ENCODE measurements around the gene CXCR1. TPM values are rescaled to one million over a fixed set of nuclear protein-coding genes. Genes with fewer than 3 reads are reported as not detected.
A peak's percentile ranks its signal among the peaks of the same experiment; 100 is the strongest.

The CXCR1 gene
- total and polyA plus RNA-seq, 2 of the 4 experiments (the other 2 are of a cell fraction), result not detected

DNA sequence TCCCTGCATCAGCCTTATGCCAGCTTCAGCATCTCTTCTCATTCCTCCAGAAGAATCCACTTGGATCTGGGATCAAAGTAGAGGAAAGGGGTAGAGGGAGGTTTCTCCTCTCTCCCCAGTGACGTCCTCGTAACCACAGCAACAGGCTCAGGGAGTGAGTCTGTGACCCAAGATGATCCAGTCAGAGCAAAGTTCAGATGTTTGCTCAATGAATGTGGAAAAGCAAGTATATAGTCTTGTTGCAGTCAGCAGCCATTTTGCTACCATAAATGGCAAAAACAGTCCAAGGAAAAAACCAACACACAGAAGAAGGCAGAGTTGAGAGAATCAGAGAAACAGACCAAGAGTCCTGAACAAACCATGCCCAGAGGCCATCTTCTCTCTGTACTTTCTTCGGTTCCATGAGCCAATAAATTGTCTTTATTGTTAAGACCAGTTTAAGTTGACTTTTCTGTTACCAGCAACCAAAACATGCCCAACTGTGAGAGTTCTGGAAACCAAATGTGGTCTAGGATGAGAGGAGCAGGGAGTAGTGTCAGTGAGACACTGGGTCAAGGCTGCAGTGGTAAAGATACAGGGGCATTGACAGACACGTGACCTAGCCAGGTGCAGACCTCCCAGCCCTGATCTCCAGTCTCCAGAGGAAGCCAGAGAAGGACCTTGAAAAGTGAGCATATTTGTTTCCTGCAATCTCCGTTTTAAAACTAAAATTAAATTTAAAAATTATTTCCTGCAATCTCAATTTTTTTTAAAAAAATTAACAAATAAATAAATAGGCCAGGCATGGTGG lies 3.2 kb upstream of the CXCR1 start (continued):
- no peak for TF ChIP-seq RFX5 (IDR thresholded peaks at IDR 0.05; ENCODE audit: low read depth, low read length)

DNA sequence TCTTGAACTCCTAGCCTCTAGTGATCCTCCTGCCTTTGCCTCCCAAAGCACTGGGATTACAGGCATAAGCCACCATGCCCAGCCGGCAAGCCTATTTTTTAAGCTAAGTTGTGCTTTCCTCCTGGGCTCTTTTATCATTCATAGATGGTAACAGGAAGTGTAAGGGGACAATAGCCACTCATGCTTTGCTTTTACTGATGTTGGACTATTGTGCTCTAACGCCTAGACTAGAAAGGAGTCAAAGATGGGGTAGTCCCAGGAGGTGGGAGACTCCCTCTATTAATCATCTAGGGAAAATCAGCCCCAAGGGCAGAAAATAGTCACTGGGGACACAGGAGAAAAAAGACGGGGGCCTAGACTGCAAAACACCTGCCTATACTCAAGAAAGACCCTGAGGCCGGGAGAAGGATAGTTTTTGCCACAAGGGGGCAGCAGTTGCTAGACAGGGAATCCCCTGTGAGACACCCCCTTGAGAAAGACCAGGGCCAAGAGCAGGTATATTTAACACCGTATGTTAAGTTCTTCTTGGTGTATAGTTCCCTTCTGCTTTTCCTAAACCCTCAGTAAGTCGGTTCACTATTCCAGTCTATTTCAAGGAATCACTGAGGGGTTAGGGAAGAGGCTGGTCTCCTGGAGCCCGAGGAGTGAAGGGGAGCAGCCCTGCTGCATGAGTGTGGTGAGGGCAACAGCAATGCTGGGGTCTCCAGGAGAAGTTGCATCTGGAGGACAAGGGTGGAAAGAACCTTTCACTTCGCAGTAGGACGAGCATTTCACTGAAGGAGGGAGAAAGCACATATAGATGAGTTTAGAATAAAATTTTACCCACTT lies 2.1 kb upstream of the CXCR1 start:
- no peak overlapping the region for H3K4me2 ChIP-seq (ENCODE audit: low read depth, low read length)
- POLR2A ChIA-PET (ENCODE audit: unreplicated experiment), result no interaction called here
- H4K91ac ChIP-seq (ENCODE audit: insufficient read depth, low read depth, low read length), result no peak overlapping the region
- peaks cover 35% of the 10 kb centered on the region for H3K27me3 ChIP-seq (ENCODE audit: control insufficient read depth, insufficient read depth, low read length)
- TF ChIP-seq, protein P1, sequence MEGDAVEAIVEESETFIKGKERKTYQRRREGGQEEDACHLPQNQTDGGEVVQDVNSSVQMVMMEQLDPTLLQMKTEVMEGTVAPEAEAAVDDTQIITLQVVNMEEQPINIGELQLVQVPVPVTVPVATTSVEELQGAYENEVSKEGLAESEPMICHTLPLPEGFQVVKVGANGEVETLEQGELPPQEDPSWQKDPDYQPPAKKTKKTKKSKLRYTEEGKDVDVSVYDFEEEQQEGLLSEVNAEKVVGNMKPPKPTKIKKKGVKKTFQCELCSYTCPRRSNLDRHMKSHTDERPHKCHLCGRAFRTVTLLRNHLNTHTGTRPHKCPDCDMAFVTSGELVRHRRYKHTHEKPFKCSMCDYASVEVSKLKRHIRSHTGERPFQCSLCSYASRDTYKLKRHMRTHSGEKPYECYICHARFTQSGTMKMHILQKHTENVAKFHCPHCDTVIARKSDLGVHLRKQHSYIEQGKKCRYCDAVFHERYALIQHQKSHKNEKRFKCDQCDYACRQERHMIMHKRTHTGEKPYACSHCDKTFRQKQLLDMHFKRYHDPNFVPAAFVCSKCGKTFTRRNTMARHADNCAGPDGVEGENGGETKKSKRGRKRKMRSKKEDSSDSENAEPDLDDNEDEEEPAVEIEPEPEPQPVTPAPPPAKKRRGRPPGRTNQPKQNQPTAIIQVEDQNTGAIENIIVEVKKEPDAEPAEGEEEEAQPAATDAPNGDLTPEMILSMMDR (conservative IDR thresholded peaks at IDR 0.05; ENCODE audit: low read depth, low read length), result peak; percentile 52
- peak; percentile 39 for TF ChIP-seq RAD21 (IDR thresholded peaks at IDR 0.05; ENCODE audit: low read length)
- no peak for TF ChIP-seq FOS (IDR thresholded peaks at IDR 0.05; ENCODE audit: low read depth, low read length)
- no peak overlapping the region for H2AFZ ChIP-seq (replicated peaks; ENCODE audit: low read length, poor library complexity)
- no peak overlapping the region for H2BK20ac ChIP-seq (ENCODE audit: low read depth, low read length)
- no TSS peak for BruUV-seq (replicated peaks)
- CTCF ChIA-PET, result interaction anchor here (0.7 to 0.9 kb wide), 2 partner anchors 11 to 95 kb away, joined by 3 read pairs; no protein-coding TSS in a partner anchor
- in situ Hi-C loops (cut with MboI; ENCODE audit: low sequenced_read_pairs), result no loop called here
- no peak overlapping the region for H2BK5ac ChIP-seq (ENCODE audit: low read depth, low read length, poor library complexity, severe bottlenecking)
- no peak overlapping the region for H3K23ac ChIP-seq (ENCODE audit: low read depth, low read length)
- H3K79me1 ChIP-seq (ENCODE audit: low read depth in 1 of 2, low read length in 2 of 2), result no peaks in the 10 kb centered on the region
- no peaks in the 10 kb centered on the region for H3K9me3 ChIP-seq (ENCODE audit: control insufficient read depth, insufficient read depth, low read length)
- no peak overlapping the region for H4K5ac ChIP-seq (ENCODE audit: low read depth, low read length)
- no peak overlapping the region for H2AK9ac ChIP-seq (replicated peaks; ENCODE audit: low read depth, low read length, poor library complexity)
- no peak overlapping the region for H2BK120ac ChIP-seq (ENCODE audit: low read depth, low read length)
- H4K8ac ChIP-seq (ENCODE audit: low read depth in 2 of 2, low read length in 2 of 2), result no peak overlapping the region
- intact Hi-C loops (cut with micrococcal nuclease), result no loop called here
- H3K9me1 ChIP-seq (ENCODE audit: insufficient read depth, low read length), result no peaks in the 10 kb centered on the region
- WGBS, 2 experiments (ENCODE audit: extremely low coverage in 2 of 2, insufficient read length in 1 of 2), result no CpG with 5 or more reads among the region's 9 CpGs
- no peak overlapping the region for H3K4ac ChIP-seq (ENCODE audit: low read depth, low read length)
- no peak overlapping the region for H3K18ac ChIP-seq (ENCODE audit: low read depth, low read length)
- dilution Hi-C loops (cut with HindIII; ENCODE audit: low sequenced_read_pairs, unreplicated experiment), result no loop called here
- no peak overlapping the region for H3K14ac ChIP-seq (replicated peaks; ENCODE audit: low read depth, low read length)
- peaks cover 1% of the 10 kb centered on the region; the same call in 1 of the 2 replicates for H3K4me1 ChIP-seq (ENCODE audit: control insufficient read depth, insufficient read depth, low read length)
- H3K9ac ChIP-seq (ENCODE audit: low read depth, low read length), result no peak overlapping the region
- H3K27ac ChIP-seq (ENCODE audit: insufficient read depth, low read length), result no peak overlapping the region
- no peaks in the 10 kb centered on the region for H4K20me1 ChIP-seq (ENCODE audit: insufficient read depth, low read length)
- H3K36me3 ChIP-seq (ENCODE audit: control insufficient read depth, insufficient read depth, low read length), result no peaks in the 10 kb centered on the region
- ATAC-seq (ENCODE audit: low read depth), result peak; percentile 54; the same call in 1 of the 2 replicates
- no peak overlapping the region for H3K56ac ChIP-seq (ENCODE audit: extremely low read depth, insufficient read depth, low read length)
- peak; percentile 18 for DNase-seq
- H2AK5ac ChIP-seq (ENCODE audit: low read depth, low read length), result no peak overlapping the region
- H3K4me3 ChIP-seq (ENCODE audit: insufficient read depth, low read depth, low read length), result no peak overlapping the region
- no peak overlapping the region for H2BK15ac ChIP-seq (ENCODE audit: low read depth, low read length)

Measured in IMR-90 (cell line).